Ovary (tissue), 3 donors: ENCODE data around the gene WASL.

Experiments
- POLR2A ChIP-seq: fragments of 450-650 bp; IDR thresholded peaks from one replicate; pipeline ENCODE4 v1.6.1; 2017; ENCODE audit warnings: antibody characterized with exemption, mild to moderate bottlenecking, moderate library complexity
- TF ChIP-seq, protein P1 (sequence below), 3 donors: fragments of 450-650 bp in 2 of 3; fragments of 200-600 bp in 1 of 3; IDR thresholded peaks; one replicate each; pipeline versions ENCODE4 v1.5.1 to v1.8.0; 2016 to 2022; ENCODE audit warnings: antibody characterized with exemption in 3 of 3, mild to moderate bottlenecking in 1 of 3
- donor health status: DM: no; HTN: no; CAD: no.

GRCh38 chr7:123745437-123745836 lies 3.4 kb downstream of the WASL start:
- TF ChIP-seq, protein P1, sequence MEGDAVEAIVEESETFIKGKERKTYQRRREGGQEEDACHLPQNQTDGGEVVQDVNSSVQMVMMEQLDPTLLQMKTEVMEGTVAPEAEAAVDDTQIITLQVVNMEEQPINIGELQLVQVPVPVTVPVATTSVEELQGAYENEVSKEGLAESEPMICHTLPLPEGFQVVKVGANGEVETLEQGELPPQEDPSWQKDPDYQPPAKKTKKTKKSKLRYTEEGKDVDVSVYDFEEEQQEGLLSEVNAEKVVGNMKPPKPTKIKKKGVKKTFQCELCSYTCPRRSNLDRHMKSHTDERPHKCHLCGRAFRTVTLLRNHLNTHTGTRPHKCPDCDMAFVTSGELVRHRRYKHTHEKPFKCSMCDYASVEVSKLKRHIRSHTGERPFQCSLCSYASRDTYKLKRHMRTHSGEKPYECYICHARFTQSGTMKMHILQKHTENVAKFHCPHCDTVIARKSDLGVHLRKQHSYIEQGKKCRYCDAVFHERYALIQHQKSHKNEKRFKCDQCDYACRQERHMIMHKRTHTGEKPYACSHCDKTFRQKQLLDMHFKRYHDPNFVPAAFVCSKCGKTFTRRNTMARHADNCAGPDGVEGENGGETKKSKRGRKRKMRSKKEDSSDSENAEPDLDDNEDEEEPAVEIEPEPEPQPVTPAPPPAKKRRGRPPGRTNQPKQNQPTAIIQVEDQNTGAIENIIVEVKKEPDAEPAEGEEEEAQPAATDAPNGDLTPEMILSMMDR (IDR thresholded peaks at IDR 0.05): no peak
- TF ChIP-seq POLR2A: no peak
